Activated CD4-positive, alpha-beta T cell treated with anti-CD3 and anti-CD28 coated beads for 48 hours (primary cell): Measurements from ENCODE around the gene CA10.

Experiments used
- DNase-seq: peaks from one replicate; pipeline ENCODE4 v3.0.0-alpha.2; 2020

The CA10 gene

DNA sequence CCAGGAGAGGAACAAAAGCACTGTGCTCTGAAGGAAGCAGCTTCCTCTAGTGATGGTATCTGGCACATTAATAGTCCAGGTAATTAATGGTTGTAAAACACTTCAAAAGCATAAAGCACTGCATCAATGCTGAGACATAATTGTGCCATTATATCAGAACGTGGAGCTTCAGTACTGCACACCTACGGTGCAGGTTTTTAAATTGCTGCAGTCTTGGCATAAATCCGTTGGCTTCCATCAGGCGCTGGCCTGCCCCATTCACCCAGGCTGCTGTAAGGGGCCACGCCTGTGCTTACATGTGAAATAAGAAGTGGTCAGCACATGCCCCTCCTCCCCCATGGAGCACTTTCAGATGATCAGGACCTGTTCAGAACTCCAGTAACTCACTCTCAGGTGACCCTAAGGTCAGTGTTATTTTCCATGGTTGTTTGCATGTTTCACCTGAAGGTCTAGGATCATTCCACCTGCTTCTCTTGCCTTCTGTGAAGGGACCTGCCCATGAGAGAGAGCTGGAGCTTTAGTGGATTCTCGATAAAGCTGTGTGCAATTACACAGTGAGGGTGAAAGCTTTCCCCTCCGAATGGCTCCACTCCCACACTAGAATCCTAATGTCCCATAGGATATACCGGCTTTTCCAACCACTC is 345.3 kb downstream of the CA10 start:
- DNase-seq: no peak

- no peak for DNase-seq
Measured at GRCh38 chr17:51807460-51807859, 351.1 kb downstream of the CA10 start.

DNA sequence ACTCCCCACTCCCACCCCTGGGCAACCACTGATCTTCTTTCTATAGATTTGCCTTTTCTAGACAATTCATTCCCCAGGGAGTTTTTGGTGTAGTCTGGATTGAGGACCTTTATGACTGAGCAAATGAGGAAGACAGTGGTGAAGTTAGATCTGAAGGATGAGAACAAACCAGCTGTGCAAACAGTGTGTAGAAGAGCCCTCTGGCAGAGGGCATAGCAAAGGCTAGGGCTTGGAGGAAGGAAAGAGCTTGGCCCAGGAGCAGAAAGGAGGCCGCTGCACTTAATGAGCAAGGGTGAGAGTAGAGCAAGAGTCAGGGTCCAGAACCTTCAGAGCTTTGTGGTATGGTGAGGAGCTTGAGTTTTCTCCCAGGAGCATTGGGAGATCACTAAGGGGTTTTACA is 352.7 kb downstream of the CA10 start:
- DNase-seq: no peak

- DNase-seq: no peak
Measured at GRCh38 chr17:51805185-51805584, 353.3 kb downstream of the CA10 start.

DNA sequence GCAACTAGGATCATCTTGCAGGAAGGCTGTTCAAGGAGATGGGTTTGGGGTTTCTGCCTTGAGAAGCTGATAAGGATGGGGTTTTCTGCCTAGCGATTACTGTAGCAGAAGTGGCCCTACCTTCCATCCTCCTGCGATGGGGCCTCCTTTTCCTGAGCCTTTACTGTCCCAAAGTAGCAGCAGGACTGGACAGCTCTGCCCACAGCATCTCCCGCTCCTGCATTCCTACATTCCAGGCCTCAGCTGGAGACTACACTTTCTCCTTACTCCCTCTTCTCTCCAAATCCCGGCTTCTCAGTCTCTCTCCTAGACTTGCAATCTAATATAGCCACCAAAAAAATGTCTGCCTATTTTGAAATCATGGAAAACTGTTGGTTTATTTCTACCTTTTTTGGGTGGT is 355.4 kb downstream of the CA10 start:
- DNase-seq: no peak

- no peak for DNase-seq
Measured at GRCh38 chr17:51802544-51802943, 356.0 kb downstream of the CA10 start.

GRCh38 chr17:51801626-51802025 is 356.9 kb downstream of the CA10 start:
- no peak for DNase-seq

DNA sequence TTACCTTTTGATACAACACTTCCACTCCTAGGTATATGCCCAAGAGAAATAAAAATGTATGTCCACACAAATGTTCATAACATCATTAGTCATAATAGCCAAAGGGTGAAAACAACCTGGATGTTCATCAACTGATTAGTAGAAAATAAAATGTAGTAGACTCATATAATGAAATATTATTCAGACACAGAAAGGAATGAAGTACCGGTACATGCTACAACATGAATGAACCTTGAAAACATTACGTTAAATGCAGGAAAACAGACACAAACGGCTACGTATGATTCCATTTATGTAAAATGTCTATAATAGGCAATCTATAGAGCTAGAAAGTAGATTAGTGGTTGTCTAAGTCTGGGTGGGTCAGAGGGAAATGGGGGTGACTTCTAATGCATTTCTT is 358.5 kb downstream of the CA10 start:
- no peak for DNase-seq

GRCh38 chr17:51799240-51799639 is 359.3 kb downstream of the CA10 start:
- DNase-seq: no peak

- no peak for DNase-seq
Measured at GRCh38 chr17:51797150-51797549, 361.4 kb downstream of the CA10 start.

- no peak for DNase-seq
Measured at GRCh38 chr17:51796026-51796425, 362.5 kb downstream of the CA10 start.

- DNase-seq: no peak
Measured at GRCh38 chr17:51795401-51795800, 363.1 kb downstream of the CA10 start.

DNA sequence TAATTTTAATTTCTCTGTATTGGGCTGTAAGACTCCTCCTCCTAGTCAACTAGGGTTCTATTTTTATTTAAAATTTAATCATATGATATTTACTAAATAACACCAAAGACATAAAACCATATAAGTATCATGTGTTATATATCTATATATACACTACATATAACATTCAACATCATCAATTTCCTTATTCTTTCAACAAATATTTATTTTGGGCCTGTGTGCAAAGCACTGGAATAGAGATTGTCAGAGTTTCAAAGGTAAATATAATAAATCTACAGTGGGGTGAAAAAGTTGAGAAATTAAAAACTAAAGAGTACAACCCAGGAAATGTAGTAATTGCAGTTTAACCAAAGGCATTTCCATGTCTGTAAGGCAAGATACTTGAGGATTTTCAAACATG is 364.0 kb downstream of the CA10 start:
- DNase-seq: no peak

DNA sequence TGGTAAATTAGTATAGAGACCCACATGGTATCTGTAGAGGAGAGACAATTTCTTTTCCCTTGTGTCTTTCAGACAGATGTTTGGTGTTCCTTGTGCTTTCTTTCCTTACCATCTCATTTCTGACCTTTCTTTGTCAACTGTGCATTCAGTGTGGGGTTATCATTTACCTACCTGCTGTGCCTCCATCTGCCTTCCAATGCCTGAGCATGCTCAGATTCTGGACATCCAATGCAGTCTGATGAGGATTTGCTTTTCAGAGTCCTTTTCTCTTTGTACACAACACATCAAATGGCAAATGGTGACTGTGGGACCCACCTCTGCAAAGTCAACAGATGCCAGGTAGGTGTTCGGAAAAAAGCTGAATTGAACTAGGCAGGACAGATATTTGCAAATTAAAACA is 364.8 kb downstream of the CA10 start:
- DNase-seq: no peak

DNA sequence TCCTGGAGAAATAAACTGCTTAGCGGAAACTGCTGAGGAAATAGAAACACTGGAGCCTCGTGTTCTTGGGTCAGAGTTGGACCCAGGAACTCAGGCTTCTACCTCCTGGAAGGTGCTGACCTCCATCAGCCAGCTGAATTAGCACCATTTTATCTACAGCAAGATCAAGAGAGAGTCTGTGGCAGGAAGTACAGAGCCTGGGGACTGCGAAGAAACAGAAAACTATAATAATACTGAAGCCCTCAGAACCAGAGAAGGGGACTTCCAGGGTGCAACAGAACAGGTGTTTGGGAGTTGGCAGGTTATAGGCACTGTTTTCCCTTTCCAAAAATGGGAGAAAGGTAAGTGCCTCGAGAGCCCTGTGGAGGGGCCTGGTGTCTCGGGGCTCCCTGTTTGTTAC is 379.7 kb downstream of the CA10 start:
- no peak for DNase-seq

DNA sequence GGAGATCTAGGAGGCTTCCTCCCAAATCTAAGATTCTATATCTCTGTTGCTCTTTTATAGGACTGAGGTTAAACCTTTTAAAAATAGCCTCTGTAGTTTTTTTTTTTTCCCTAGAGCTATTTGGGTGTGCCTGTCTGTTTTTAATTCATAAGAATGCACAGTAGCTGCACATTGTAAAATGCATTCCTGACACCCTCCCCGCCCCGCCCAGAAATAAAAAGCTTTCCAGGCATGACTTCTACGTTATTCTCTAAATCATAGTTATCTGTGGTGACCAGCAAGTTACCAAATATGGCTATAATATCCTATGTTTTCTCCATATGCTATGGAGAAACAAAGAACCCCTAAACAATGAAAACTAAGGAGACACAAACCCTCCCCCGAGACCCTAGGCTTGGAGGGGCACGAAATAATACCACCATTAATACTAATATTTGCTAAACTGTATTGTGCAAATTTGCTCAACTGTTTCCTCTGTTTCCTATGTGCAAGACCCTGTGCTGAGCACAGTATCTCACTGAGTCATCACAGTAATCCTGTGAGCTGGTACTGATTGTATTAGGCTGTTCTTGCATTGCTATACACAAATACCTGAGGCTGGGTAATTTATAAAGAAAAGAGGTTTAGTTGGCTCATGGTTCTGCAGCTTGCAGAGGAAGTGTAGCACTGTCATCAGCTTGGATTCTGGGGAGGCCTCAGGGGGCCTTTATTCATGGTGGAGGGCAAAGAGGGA is 388.3 kb downstream of the CA10 start:
- no peak for DNase-seq

- no peak for DNase-seq
Measured at GRCh38 chr17:51769231-51769630, 389.3 kb downstream of the CA10 start.

DNA sequence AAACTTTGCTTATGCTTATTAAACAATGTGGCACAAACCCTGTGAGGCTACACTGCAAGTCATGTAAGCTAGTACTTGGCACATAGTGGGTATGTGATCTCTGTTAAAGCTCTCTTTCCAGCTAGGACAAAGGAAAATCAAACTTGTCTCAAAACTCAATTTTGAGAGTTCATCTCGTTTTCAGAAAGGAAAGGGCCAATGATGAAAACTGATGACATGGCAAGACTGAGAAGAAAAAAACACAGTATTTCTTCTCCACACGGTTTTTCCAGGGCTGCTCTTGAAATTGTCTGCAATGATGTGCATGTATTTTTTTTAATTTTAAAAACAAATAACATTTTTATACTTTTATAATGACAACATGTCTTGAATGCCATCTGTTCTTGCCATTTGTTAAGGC is 389.8 kb downstream of the CA10 start:
- no peak for DNase-seq

GRCh38 chr17:51767287-51767686 is 391.2 kb downstream of the CA10 start:
- no peak for DNase-seq

- no peak for DNase-seq
Measured at GRCh38 chr17:51765282-51766135, 393.0 kb downstream of the CA10 start.

DNA sequence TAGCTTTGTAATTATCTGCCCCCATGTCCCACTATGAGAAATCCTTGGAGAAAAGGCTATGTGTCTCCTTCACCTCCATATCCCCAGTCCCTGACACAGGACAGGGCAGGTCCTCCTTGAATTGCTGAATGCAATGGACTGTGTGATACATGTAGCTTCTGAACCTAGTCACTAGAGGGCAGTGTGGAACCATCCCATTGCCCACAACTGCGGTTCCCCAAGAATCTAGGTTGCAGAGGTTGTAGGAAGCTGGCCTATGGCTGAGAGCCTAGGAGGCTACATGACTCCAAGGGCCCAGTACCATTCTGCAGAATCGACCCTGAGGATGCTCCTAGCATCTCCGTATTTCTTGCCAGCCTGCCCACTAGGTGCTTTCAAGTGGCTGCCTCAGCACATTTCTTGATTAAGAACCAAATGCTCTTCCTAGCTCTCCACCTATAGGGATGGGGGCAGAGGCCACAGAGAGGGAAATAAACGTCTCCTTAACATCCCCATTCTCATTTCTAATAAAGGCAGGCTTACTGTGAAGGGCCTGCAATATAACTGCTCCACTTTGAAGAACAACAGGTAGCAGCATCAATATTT is 394.0 kb downstream of the CA10 start:
- DNase-seq: peak; percentile 46

DNA sequence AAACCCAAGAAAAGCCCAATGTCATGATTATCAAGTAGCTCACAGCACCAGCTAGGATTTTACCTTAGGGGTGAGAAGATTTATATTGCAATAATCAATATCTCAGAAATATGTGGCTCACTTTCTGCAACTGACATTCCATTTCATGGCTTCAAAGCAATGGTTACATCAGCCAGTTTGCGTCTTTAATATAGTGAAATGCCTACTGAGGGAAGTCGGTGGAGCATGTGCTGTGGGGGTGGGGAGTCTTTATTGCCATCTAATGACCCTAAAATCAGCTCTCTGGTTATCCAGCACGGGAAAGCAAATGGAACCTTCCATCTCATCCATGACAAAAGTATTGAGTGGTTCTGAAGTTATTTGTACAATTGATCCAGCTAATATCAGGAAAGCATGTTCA is 395.5 kb downstream of the CA10 start:
- DNase-seq: no peak

DNA sequence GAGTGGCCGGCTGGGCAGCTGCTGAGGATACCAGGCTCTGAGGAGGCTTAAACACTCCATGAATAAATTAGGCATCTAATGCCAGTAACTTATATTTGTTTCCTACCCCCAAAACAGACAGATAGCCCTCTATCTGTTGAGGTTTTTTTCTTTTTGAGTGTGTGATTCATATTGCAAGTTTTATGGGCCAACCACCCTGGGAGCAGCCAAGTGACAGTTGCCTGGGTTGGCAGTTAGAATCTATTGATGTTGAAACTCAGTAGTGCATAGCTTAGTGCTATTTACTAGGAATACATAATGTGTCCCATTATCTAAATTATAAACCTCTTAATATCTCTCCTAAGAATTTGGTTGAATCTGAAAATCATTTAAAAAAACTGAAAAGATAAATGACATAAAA is 397.4 kb downstream of the CA10 start:
- DNase-seq: no peak

GRCh38 chr17:51759260-51759659 is 399.3 kb downstream of the CA10 start:
- DNase-seq: no peak
